ENCODE data around the gene RGL3.

RGL3 gene

DNA sequence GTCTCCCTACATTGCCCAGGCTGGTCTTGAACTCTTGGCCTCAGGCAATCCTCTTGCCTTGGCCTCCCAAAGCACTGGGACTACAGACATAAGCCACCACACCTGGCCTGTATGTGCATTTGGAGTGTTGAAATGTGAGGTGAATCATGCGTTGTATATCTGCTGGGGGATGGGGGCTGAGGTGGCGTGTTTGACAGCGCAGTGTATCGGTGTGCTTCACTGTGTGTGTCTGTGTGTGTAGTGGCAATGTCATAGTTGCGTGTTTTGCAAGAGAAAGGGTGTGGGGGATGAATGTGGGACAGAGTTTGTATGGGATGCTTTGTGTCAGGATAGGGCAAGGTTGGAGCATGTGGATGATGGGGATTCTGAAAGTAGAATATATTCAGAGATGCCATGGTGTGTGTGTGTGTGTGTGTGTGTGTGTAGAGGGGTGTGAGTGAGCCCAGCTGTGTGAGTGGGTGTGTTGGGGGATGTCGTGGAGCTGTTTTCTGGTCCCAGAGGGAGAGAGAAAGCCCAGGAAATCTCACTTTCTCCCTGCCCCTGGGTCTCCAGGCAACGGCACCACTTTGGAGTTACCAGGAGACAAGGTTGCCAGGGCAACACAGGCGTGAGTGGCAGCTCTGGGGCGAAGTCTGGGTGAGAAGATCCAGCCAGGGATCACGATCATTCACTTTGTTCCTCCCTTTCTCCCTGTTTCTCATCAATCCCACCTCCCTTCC is 45.8 kb downstream of the RGL3 start:
- TF ChIP-seq, protein P1, sequence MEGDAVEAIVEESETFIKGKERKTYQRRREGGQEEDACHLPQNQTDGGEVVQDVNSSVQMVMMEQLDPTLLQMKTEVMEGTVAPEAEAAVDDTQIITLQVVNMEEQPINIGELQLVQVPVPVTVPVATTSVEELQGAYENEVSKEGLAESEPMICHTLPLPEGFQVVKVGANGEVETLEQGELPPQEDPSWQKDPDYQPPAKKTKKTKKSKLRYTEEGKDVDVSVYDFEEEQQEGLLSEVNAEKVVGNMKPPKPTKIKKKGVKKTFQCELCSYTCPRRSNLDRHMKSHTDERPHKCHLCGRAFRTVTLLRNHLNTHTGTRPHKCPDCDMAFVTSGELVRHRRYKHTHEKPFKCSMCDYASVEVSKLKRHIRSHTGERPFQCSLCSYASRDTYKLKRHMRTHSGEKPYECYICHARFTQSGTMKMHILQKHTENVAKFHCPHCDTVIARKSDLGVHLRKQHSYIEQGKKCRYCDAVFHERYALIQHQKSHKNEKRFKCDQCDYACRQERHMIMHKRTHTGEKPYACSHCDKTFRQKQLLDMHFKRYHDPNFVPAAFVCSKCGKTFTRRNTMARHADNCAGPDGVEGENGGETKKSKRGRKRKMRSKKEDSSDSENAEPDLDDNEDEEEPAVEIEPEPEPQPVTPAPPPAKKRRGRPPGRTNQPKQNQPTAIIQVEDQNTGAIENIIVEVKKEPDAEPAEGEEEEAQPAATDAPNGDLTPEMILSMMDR (IDR thresholded peaks at IDR 0.05; ENCODE audit: low read length, missing control alignments) = no peak
- no peak overlapping the region for H3K4me3 ChIP-seq (replicated peaks; ENCODE audit: low read depth, low read length)
- peak; percentile 31 for DNase-seq (ENCODE audit: low read depth)

DNA sequence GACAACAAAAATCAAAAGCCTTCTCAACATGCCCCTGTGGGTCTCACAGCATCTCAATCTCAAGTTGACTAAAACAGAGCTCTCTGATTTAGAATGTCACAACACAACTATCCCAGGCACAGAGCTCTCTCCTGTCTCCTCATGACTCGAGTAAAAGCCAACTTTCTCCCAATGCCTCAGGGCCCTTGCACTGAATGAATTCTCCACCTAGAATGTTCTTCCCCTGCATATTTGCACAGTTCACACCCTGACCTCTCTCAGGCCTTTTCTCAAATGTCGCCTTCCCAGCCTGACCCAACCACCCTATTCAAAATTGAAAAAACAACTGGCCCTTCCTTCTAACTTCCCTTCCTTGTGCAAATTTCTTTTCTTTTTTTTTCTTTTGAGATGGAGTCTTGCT is 48.4 kb downstream of the RGL3 start:
- TF ChIP-seq, protein P1 (IDR thresholded peaks at IDR 0.05; ENCODE audit: low read length, missing control alignments) = no peak
- DNase-seq (ENCODE audit: low read depth) = no peak
- no peak overlapping the region for H3K4me3 ChIP-seq (replicated peaks; ENCODE audit: low read depth, low read length)

DNA sequence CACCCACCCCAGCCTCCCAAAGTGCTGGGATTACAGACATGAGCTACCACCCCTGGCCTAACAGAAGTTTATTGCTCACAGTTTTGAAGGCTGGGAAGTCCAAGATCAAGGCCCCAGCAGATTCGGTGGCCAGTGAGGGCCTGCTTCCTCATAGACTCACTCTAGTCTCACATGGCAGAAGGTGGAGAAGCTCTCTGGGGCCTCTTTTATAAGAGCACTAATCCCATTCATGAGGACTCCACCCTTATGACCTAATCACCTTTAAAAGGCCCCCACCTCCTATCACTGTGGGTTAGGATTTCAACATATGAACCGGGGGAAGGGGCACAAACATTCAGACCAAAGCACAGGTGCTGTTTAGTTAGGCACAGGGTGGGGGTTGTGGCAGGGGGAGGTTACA is 51.6 kb downstream of the RGL3 start:
- TF ChIP-seq, protein P1 (IDR thresholded peaks at IDR 0.05; ENCODE audit: low read length, missing control alignments) = no peak
- no peak for DNase-seq (ENCODE audit: low read depth)

DNA sequence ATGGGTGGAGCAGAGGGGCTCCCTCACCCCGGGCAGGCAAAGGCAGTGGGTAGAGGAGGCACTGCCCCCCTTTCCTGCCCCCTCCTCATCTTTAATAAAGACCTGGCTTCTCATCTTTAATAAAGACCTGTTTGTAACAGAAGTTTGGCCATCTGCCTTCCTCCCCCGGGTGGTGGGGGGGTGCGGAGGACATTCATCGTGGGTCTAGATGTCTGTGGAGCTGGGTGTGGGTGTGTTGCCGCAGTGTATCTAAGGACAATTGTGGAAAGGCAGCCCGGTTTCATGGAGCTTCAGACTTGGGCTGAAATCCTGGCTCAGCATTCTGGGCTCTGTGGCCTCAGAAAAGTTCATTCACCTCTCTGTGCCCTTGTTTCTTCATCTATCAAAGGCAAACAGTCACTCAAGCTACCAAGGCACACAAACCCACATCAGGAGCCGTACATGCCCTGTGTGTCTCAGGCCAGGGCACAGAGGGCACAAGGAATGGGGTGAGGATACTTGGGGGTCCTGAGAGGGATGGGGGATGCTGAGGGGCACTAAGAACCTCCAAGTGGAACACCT is 53.5 kb downstream of the RGL3 start:
- TF ChIP-seq, protein P1 (IDR thresholded peaks at IDR 0.05; ENCODE audit: low read length, missing control alignments) = no peak
- no peak for DNase-seq (ENCODE audit: low read depth)
- H3K4me3 ChIP-seq (replicated peaks; ENCODE audit: low read depth, low read length) = no peak overlapping the region

More for the DNA sequence above, 51.6 kb downstream of the RGL3 start:
- no peak overlapping the region for H3K4me3 ChIP-seq (replicated peaks; ENCODE audit: low read depth, low read length)

DNA sequence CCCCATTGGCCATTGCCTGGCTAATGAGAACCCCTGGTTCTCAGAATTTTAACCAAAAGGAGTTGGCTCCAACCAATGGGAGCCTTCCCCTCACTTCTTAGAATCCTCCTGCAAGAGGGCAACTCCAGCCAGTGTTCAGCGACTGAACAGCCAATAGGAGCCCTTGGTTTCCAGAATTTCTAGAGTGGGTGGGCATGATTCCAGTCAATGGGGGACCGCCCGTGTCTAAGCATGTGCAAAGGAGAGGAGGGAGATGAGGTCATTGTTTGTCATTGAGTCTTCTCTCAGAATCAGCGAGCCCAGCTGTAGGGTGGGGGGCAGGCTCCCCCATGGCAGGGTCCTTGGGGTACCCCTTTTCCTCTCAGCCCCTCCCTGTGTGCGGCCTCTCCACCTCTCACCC is 54.2 kb downstream of the RGL3 start:
- no peak overlapping the region for H3K4me3 ChIP-seq (replicated peaks; ENCODE audit: low read depth, low read length)
- no peak for DNase-seq (ENCODE audit: low read depth)
- TF ChIP-seq, protein P1 (IDR thresholded peaks at IDR 0.05; ENCODE audit: low read length, missing control alignments) = no peak

DNA sequence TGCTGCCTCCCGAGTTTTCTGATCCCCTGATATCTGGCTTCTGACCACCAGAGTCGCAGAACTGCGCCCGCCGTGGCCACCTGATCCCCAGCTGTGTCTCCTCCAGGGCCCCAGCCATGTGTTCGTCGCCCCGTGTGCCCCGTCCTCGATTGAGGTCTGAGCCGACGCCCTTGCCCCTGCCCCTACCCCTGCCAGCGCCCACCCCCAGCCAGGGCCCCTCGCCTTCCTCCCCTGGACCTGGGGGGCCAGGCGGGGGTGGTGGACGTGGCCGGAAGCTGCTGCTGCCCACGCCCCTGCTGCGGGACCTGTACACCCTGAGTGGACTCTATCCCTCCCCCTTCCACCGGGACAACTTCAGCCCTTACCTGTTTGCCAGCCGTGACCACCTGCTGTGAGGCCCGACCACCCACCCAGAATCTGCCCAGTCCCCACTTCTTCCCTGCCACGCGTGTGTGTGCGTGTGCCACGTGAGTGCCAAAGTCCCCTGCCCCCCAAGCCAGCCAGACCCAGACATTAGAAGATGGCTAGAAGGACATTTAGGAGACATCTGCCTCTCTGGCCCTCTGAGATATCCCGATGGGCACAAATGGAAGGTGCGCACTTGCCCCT is 54.7 kb downstream of the RGL3 start:
- TF ChIP-seq, protein P1 (IDR thresholded peaks at IDR 0.05; ENCODE audit: low read length, missing control alignments) = no peak
- H3K4me3 ChIP-seq (replicated peaks; ENCODE audit: low read depth, low read length) = no peak overlapping the region
- DNase-seq (ENCODE audit: low read depth) = no peak

Data from fibroblast of pulmonary artery (primary cell).